Left lobe of liver (tissue), 2 donors: ENCODE data around the gene PTH2. TPM values are rescaled to one million over a fixed set of nuclear protein-coding genes. Genes with fewer than 3 reads are reported as not detected.
A peak's percentile ranks its signal among the peaks of the same experiment; 100 is the strongest.

Experiments
- ATAC-seq: fragments of 200-7000 bp; cut with Tn5 transposase; one replicate; pipeline ENCODE4 v1.9.1; 2020; ENCODE audit warnings: mild to moderate bottlenecking, moderate library complexity
- DNase-seq: peaks from one replicate; pipeline ENCODE4 v3.0.0-alpha.2; 2020; ENCODE audit warnings: low spot score
- total RNA-seq: library from RNA; stranded (reverse); gene quantifications from one replicate; pipeline ENCODE4 v1.2.1, GENCODE V29; 2021
- donor health status: DM: no; HTN: no; CAD: no; lungs with moderate emphysema.
- donor health status: DM: no; HTN: yes; CAD: no.

Gene PTH2
- total RNA-seq, 1 donor from 2014 or later: not detected

DNA sequence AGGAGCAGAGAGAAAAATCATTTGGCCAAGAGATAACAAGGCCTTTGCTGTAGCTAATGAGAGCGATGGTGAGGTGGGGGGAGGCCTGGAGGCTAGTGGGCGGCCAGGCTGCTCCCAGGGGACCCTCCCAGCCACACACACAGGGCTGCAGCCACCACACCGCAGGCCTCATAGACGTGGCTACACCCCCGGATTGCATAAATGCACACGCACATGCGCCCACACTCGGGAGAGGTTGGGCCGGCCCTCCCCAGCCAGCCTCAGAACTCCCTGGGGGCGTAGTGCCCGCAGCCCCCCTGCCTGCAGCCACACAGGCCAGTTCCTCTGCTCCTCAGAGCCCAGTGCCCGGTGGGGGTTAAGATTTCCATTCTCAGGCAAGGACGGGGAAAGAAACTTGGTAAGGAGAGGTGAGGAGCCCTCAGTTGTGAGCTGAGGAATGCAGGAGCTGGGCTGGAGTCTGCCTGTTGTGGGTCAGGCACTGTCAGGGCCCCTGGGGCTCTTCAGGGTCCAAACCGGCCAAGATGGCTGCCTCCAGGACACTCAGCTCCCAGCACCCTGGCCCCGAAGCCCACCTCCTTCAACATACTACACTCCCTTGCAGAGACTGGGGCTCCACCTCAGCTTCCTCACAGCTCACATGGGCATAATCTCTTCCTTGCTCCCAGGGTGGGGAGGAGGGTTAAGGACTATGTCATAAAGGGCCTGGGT is 8.0 kb downstream of the PTH2 start:
- no peak for ATAC-seq
- no peak for DNase-seq

DNA sequence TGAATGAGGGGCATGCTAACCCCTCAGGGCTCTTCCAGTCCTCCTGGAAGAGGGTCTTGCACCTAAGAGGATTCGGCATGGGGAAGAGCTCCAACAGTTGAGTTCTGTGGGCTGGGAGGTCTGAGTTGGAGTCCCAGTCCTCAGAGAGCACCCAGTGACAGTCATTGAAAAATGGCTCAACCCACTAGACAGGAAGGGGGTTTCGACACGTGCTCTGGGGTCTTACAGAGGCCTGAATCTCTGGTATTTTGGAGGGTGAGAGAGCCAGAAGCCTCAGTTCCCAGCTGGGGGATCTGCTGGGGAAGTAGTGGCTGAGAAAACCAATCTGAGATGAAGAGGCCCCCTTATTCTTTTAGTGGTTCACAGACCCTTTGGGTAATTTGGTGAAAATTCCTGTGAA is 9.0 kb downstream of the PTH2 start:
- ATAC-seq (no peak), DNase-seq (no peak)

DNA sequence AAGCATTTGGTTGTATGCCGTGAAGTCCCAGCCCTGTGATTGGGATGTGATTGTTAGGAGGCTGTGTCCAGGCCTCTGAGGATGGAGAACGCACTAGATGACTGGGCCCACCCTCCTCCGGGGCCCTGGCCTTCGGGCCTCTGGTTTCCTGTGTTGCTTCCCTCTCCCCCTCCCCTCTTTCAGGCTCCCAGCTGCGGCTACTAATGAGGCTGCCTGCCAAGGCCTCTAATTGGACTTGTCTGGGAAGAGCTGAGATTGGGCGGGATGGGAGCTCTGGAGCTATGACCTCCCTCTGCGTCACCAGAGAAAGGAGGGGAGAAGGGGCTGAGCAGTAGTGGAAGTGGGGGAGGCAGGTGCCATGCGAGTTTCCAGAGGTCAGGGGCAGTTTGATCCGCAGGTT is 9.9 kb downstream of the PTH2 start:
- no peak for DNase-seq
- ATAC-seq: no peak

DNA sequence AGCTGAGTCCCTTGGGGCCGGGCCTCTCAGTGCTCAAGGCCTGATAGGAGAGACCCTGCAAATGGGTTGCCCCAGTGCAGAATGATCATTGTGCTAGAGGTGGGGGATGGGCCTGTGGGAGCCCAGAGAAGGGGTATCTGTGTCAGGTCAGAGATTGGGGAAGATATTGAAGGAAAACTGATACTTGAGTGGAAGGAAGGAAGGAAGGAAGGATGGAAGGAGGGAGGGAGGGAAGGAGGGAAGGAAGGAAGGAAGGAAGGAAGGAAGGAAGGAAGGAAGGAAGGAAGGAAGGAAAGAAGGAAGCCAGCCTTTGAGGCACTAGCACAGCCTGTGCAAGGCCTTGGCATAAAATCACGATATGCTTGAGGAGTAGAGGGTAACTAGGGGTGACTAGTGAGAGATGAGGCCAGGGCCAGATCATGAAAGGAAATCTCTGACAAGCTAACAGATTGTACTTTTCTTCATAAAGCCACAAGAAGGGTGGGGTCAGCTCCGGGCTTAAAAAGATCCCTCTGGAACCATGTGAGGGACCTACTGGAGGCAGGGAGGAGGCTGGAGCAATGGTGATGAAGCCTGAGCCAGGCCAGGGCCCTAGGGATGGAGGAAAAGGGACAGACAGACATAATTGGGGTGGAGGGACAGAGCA is 11.4 kb downstream of the PTH2 start:
- DNase-seq (no peak), ATAC-seq (no peak)

DNA sequence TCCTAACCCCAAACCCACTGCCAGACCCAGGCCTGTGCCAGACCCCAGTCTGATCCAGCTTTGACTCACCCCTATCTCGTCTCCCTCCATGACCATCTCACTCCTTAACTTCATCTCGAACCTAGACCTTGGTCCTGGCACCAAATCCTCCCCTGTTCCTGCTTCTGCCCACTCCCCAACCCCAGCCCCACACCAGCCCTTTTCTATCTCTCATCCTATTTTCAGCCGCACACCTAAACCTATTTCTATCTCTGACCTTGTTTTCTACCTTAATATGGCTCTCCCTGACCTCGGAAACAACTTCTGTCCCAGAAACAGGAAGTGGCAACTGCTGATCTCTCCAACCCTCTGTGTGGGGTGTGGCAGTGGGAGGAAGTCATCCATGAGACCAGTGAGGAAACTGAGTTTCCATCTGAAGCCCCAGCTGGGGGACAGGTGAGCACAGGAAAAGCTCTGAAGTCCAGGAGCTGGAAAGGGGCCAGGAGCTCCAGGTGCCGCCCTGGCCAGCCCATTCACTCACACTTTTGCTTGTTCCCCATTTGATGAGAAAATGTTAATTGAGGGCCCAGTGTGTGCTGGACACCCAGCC is 13.7 kb downstream of the PTH2 start:
- ATAC-seq (no peak), DNase-seq (no peak)

DNA sequence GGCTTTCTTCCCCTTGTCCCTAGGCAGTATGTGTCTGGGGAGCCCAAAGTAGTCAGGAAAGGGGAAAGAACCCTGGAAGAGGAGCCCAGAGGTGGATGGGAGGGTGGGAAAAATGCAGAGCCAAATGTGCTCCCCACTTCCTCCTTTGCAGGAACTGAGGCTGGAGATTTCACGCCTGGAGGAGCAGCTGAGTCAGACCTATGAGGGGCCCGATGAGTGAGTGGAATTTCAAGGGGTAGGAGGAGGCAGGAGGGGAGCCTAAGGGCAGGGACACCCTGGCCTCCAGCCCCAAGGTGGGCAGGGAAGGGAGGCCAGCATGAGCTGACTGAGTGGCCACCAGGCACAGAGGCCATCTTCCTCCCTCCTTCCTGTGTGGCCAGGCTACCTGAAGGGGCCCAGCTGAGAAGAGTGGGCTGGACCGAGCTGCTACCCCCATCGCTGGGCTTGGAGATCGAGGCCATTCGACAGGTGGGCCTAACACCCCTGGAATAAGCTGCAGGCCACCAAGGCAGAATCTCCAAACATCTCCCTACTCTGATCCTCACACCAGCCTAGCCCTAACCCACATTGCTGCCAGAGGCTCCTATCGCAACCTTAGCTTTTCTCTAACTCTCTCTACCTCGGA is 14.3 kb downstream of the PTH2 start:
- ATAC-seq: no peak
- DNase-seq: no peak

DNA sequence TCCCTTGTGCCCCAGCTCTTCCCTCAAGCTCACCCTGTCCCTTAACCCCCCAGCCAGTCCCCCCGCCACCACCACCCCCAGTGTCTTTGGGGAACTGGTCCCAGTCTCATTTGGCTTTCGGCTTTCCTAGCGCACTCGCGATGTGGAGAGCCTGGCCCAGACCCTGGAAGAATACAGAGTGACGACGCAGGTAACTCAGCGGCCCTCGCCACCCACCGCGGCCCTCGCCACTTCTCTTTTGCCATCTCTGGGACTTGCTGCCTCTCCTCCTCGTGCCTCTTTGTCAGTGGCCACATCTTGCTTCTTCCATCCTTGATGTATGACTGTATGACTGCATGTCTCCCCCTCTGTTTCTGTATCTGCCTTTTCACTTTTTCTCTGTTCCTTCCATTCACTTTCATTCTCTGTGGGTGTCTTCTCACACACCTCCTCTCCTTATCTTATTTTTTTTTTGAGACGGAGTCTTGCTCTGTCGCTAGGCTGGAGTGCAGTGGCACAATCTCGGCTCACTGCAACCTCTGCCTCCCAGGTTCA is 15.7 kb downstream of the PTH2 start:
- ATAC-seq (no peak), DNase-seq (no peak)

DNA sequence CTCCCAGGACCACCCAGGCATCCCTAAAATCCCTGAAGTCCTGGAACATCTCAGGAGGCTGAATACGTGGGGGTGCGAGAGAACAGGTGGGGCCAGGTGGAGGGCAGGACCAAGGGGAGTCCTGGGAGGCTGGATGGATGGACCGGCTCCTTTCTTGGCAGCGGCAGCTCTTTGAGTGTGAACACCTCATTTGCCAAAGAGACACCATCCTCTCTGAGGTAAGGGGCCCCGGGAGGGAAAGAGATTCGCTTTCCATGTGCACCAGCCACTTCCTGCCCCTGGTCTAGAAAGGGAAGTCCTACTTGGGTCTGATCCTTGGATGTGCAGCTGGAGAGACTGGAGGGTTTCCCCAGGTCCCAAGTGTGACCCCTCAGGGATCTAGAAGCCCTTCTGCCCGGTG is 16.2 kb downstream of the PTH2 start:
- ATAC-seq (no peak), DNase-seq (no peak)

DNA sequence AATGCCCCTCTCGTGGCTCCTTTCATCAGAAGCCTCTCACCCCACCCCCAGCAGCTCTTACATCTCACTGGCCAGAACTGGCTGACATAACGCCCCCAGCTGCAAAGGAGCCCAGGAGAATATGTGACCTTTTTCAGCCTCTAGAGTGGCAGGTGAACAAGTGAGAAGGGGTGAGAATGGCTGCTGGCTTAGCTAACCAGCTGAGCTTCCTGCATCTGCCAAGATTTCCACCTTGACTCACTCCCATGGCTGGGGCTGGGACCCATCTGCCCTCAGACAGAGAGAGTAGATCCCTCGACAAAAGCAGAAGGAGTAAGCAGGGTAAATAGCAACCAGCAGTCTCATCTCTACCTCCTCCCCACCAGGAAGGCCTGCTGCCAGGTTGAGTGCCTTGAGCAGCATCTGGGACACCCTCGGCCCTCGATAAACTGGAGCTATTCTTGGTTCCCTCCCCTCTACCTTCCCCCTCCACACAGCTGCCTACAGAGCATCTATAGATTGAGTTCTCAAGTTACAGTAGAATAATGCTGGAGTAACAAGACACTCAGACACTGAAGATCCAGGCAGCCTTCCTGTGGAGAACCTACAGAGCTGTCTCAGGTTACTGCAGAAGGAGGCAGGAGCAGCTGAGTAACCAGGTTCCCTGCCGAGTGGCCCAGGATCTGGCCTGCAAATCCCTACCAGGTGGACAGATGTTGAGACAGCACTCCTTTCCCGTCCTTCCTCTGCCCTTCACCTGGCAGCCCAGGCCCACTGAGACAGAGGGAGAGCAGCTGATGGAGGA is 19.6 kb downstream of the PTH2 start:
- DNase-seq: no peak
- no peak for ATAC-seq

DNA sequence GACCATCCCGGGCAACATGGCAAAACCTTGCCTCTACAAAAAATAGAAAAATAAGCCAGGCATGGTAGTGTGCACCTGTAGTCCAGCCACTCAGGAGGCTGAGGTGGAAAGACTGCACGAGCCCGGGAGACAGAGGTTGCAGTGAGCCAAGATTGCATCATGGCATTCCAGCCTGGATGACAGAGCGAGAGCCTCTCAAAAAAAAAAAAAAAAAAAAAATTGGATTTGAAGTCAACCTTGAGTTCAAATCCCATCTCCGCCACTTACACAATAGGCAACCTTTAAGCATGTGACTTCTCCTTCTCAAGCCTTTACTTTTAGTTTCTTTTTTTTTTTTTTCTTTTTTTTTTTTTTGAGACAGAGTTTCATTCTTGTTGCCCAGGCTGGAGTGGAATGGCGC is 23.2 kb downstream of the PTH2 start:
- ATAC-seq (peak; percentile 53), DNase-seq (no peak)

DNA sequence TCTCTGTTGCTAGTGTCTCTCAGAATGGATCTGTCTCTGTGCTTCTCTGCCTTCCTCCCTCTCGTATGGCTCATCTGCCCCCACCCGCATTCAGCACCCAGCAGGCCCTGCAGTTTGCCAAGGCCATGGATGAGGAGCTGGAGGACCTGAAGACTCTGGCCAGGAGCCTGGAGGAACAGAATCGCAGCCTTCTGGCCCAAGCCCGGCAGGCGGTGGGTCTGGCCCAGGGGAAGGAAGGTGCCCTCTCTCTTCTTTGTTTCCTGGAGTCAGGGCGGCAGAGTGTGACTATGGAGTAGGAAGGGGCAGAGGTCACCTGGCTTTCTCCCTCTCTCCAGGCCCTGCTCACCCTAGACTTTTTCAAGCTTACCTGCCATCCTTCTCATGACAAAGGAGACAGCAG is 24.3 kb downstream of the PTH2 start:
- no peak for ATAC-seq

DNA sequence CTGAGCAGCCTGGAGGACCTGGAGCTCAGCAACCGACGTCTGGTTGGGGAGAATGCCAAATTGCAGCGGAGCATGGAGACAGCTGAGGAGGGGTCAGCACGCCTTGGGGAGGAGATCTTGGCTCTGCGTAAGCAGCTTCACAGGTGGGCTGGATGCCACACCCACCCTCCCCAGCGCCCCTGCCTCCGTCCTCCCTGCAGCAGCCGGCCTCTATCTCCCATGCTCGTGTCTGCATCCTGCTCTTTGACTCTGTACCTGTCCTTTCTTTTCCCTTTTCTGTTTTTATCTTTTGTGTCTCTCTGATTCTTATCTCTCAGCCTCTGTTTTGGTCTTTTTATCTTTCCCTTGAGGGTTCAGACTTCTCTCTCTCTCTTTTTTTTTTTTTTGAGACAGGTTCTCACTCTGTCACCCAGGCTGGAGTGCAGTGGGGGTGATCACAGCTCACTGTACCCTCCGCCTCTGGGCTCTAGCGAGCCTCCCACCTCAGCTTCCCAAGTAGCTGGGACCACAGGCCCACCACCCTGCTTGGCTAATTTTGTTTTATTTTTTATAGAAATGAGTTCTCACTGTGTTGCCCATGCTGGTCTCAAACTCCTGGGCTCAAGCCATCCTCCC is 25.1 kb downstream of the PTH2 start:
- ATAC-seq: no peak
- DNase-seq: no peak

More for the DNA sequence above, 24.3 kb downstream of the PTH2 start:
- no peak for DNase-seq

DNA sequence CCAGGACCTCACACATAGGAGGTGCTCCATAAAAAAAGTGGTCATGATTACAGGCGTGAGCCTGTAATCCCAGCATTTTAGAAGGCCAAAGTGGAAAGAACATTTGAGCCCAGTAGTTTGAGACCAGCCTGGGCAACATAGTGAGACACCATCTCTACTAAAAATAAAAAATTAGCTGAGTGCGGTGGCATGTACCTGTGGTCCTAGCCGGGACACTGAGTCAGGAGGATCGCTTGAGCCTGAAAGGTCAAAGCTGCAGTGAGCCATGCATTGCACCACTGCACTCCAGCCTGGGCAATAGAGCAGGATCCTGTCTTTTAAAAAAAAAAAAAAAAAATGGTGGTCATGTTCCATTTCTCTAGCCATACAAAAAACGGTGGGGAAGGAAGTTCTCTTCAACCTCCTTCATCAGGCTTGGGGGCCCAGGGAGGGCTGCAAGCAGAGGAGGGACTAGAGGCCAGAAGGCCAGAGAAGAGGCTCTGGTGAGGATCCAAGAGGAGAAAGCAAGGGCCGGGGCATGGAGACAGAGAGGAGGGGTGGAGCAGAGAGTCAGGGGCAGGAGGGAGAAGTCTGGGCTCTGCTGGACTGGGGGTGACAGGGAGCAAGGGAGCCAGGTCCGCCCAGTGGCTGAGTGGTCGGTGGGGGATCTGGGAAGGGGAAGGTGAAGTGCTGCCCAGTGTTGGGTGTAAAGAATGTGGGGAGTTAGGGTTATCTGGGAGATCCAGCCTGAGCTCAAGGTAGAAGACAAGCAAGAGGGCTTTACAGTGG is 26.3 kb downstream of the PTH2 start:
- ATAC-seq (no peak), DNase-seq (no peak)

DNA sequence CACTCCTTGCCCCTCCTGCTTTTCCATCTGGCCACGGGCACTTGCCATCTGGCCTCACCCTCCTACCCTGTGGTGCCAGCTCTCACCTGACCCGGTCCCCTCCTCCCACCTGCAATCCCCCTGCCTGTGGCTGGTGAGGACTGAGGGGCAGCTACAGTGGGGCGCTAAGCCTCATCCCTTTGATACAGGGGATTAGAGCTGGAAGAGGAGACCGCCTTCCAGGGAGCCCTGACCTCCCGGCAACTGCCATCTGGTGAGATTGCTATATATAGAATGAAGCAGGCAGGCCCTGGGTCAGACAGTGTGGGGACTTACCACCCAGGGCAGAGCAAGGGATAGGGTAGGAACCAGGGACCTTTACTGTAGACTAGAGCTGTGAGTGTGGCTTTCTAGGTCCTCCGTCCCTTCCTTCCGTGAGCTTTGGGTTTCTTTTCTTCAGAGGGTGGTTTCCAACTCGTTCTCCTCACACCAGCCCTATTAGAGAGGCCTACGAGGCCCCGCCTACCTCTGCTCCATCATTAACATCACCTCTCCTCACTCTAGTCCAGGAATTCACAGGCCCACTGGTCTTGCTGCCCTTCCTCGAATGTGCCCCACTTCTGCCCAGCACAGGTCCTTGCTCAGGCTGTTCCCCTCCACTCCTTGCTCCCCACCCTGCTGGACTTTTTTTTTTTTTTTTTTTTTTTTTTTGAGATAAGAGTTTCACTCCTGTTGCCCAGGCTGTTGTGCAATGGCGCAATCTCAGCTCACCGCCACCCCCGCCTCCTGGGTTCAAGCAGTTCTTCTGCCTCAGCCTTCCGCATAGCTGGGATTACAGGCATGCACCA is 27.4 kb downstream of the PTH2 start:
- no peak for DNase-seq
- ATAC-seq: no peak

DNA sequence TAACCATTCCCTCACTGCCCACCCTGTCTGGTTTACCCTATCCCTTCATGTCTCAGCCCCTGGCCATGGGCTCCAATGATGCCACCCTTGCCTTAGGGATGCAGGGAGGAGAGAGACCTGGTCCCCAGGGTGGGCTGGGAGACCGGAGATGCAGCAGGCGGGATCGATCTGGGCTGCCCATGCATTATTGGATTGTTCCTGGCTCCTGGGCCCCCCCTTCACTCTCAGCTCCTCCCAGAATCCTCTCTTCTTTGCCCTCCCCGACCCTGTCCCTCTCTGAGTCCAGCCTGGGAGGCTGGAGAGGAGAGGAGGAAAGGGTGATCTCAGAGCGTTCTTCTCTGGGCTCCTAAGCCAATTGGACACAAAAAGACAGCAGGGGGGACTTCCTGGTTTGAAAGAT is 29.4 kb downstream of the PTH2 start:
- ATAC-seq: no peak

DNA sequence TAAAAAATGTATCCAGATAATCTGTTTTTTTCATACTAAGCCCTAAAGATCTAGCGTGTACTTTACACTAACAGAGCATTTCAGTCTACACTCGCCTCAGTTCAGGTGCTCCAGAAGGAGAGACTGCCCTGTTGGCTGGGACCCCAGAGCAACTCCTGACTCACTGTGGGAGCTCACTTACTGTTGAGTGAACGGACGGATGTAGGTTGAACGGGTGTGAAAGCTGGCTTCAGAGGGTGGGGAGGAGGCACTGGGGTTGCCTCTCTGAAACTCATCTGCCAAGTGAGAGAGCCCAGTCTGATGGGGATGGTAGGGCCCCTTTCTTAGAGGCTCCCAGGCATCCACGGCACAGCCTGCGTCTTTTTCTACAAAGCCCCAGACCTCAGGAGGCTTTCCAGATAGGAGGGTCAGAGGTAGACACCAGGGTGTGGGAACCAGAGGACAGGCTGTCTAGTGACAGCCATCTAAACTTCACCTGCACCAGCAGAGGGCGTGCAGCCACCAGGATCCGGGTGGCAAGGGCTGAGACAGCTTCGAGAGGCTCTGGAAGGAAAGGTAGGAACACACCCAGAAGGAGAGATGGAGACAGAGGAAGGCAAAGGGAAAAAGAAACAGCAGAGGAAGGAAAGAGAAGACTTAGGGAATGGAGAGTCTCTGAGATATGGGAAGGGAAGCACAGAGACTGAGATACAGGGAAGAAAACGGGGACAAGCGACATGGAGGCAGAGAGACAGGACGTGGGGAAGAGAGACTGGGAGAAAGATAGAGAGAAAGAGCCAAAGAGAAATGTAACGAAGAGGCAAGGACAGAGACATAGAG is 31.5 kb downstream of the PTH2 start:
- ATAC-seq: peak; percentile 91
- DNase-seq: peak; percentile 74

More for the DNA sequence above, 29.4 kb downstream of the PTH2 start:
- no peak for DNase-seq

DNA sequence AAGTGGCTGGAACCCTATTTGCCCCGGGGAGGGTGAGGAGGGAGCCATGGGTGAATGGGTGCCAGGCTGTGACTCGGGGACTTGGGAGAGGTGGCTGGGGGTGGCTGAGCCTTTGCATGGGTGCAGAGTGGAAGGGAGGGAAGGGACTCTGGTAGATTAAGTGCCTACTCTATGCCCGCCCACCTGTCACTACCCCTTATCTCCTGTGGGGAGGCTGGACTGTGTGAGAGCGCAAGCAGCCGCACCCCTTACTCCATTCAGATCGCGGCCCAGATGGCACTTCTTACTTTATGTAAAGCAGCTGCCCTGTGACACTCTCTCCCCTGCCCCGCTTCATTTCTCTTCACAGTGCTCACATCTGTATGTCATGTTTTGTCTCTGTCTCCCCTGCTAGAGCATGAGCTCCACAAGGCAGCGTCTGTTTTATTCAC is 32.3 kb downstream of the PTH2 start:
- no peak for DNase-seq
- ATAC-seq: no peak
